Activated T-helper 2 cell treated with anti-CD3 and anti-CD28 coated beads, Interferon-gamma antibody, Interleukin-2, Interleukin-4, amounts not matched to agents 10 μg/mL and 5 μg/mL and 100 μg/mL, durations not matched to agents 14 hours and 24 hours and 36 hours (primary cell): ENCODE data around the gene RHOB. TPM values are rescaled to one million over a fixed set of nuclear protein-coding genes. Genes with fewer than 3 reads are reported as not detected.

Experiments used
- DNase-seq: peaks from one replicate; pipeline ENCODE4 v3.0.0; 2021; ENCODE audit warnings: low spot score
- H3K27ac Mint-ChIP-seq: one replicate; pipeline ENCODE4 v1.8.0; 2021; ENCODE audit warnings: mixed read lengths
- H3K27me3 Mint-ChIP-seq: one replicate; pipeline ENCODE4 v1.8.0; 2021; ENCODE audit warnings: low read depth, mixed read lengths
- H3K36me3 Mint-ChIP-seq: one replicate; pipeline ENCODE4 v1.8.0; 2021; ENCODE audit warnings: low read depth, mixed read lengths
- H3K4me1 Mint-ChIP-seq: one replicate; pipeline ENCODE4 v1.8.0; 2021; ENCODE audit warnings: low read depth, mixed read lengths
- H3K4me3 Mint-ChIP-seq: one replicate; pipeline ENCODE4 v1.8.0; 2021; ENCODE audit warnings: low read depth, mild to moderate bottlenecking, moderate library complexity, mixed read lengths
- H3K9me3 Mint-ChIP-seq: one replicate; pipeline ENCODE4 v1.8.0; 2021; ENCODE audit warnings: mixed read lengths
- intact Hi-C: fragments of 100-400 bp; cut with micrococcal nuclease; formaldehyde crosslinking; loops from one replicate; pipeline ENCODE4 v1.15.1; 2023
- total RNA-seq: library from RNA; stranded (reverse); gene quantifications from 2 replicates; pipeline ENCODE4 v1.2.3, GENCODE V29; 2022

Gene RHOB
- 119 and 123 TPM in 2 replicates for total RNA-seq

GRCh38 chr2:20446917-20447436 is at the start of gene RHOB:
Gene RHOB (plus strand): TSS chr2:20447074. CDS start chr2:20447466, 392 bp downstream.
- H3K27me3 Mint-ChIP-seq: peaks cover 40% of the 10 kb centered on the region
- H3K27ac Mint-ChIP-seq: peak within 1 kb of the TSS; percentile 68
- intact Hi-C loops: loop anchor here (1.0 to 5.0 kb wide), 6 partner anchors 96 to 1085 kb away; partner anchors contain the start of gene HS1BP3

GRCh38 chr2:20397811-20398447 is 48.9 kb upstream of the RHOB start:
- Mint-ChIP-seq H3K4me3 (no peak overlapping the region), H3K9me3 (no peaks in the 10 kb centered on the region), H3K36me3 (no peaks in the 10 kb centered on the region), H3K4me1 (no peaks in the 10 kb centered on the region), H3K27me3 (peaks cover 22% of the 10 kb centered on the region), H3K27ac (no peak overlapping the region)
- intact Hi-C loops: no loop called here
- DNase-seq: no peak

More at GRCh38 chr2:20446917-20447436, at the start of gene RHOB:
- H3K9me3 Mint-ChIP-seq: no peaks in the 10 kb centered on the region
- DNase-seq: peak; percentile 86
- peaks cover 22% of the 10 kb centered on the region for H3K36me3 Mint-ChIP-seq
- H3K4me3 Mint-ChIP-seq: peak within 1 kb of the TSS; percentile 81
- H3K4me1 Mint-ChIP-seq: peaks cover 9% of the 10 kb centered on the region

- no peak for DNase-seq
- Mint-ChIP-seq H3K27ac (no peak overlapping the region), H3K4me1 (no peaks in the 10 kb centered on the region), H3K27me3 (peaks cover 22% of the 10 kb centered on the region), H3K9me3 (no peaks in the 10 kb centered on the region), H3K4me3 (no peak overlapping the region), H3K36me3 (no peaks in the 10 kb centered on the region)
- intact Hi-C loops: no loop called here
These were observed 47.8 kb upstream of the RHOB start for GRCh38 chr2:20398956-20399567.

- no peak for DNase-seq
- H3K4me1 Mint-ChIP-seq: no peaks in the 10 kb centered on the region
- H3K27ac Mint-ChIP-seq: no peak overlapping the region
- no peaks in the 10 kb centered on the region for H3K9me3 Mint-ChIP-seq
- no peaks in the 10 kb centered on the region for H3K36me3 Mint-ChIP-seq
- intact Hi-C loops: no loop called here
- H3K27me3 Mint-ChIP-seq: peaks cover 27% of the 10 kb centered on the region
- no peak overlapping the region for H3K4me3 Mint-ChIP-seq
These were observed 46.6 kb upstream of the RHOB start for GRCh38 chr2:20400306-20400705.

- Mint-ChIP-seq H3K36me3 (no peaks in the 10 kb centered on the region), H3K4me3 (no peak overlapping the region), H3K9me3 (no peaks in the 10 kb centered on the region), H3K4me1 (no peaks in the 10 kb centered on the region), H3K27me3 (peaks cover 25% of the 10 kb centered on the region), H3K27ac (no peak overlapping the region)
- intact Hi-C loops: no loop called here
- DNase-seq: no peak
These were observed 45.9 kb upstream of the RHOB start for GRCh38 chr2:20400787-20401488.

- intact Hi-C loops: no loop called here
- Mint-ChIP-seq H3K9me3 (no peaks in the 10 kb centered on the region), H3K4me3 (no peak overlapping the region), H3K27me3 (peaks cover 24% of the 10 kb centered on the region), H3K36me3 (no peaks in the 10 kb centered on the region), H3K27ac (no peak overlapping the region), H3K4me1 (no peaks in the 10 kb centered on the region)
- no peak for DNase-seq
These were observed 45.4 kb upstream of the RHOB start for GRCh38 chr2:20401489-20401835.

- DNase-seq: no peak
- intact Hi-C loops: no loop called here
- no peaks in the 10 kb centered on the region for H3K4me1 Mint-ChIP-seq
- peaks cover 19% of the 10 kb centered on the region for H3K27me3 Mint-ChIP-seq
- H3K36me3 Mint-ChIP-seq: no peaks in the 10 kb centered on the region
- H3K27ac Mint-ChIP-seq: no peak overlapping the region
- no peak overlapping the region for H3K4me3 Mint-ChIP-seq
- peaks cover 9% of the 10 kb centered on the region for H3K9me3 Mint-ChIP-seq
These were observed 43.0 kb upstream of the RHOB start for GRCh38 chr2:20403774-20404312.

- Mint-ChIP-seq H3K36me3 (no peaks in the 10 kb centered on the region), H3K4me1 (no peaks in the 10 kb centered on the region), H3K4me3 (no peak overlapping the region), H3K9me3 (peaks cover 20% of the 10 kb centered on the region), H3K27ac (no peak overlapping the region), H3K27me3 (peaks cover 26% of the 10 kb centered on the region)
- intact Hi-C loops: no loop called here
- DNase-seq: no peak
These were observed 41.9 kb upstream of the RHOB start for GRCh38 chr2:20404950-20405349.

- H3K27ac Mint-ChIP-seq: no peak overlapping the region
- peaks cover 22% of the 10 kb centered on the region for H3K9me3 Mint-ChIP-seq
- no peaks in the 10 kb centered on the region for H3K36me3 Mint-ChIP-seq
- intact Hi-C loops: no loop called here
- H3K4me3 Mint-ChIP-seq: no peak overlapping the region
- H3K4me1 Mint-ChIP-seq: no peaks in the 10 kb centered on the region
- peaks cover 31% of the 10 kb centered on the region for H3K27me3 Mint-ChIP-seq
- DNase-seq: no peak
These were observed 37.8 kb upstream of the RHOB start for GRCh38 chr2:20409039-20409438.

- intact Hi-C loops: no loop called here
- Mint-ChIP-seq H3K4me1 (no peaks in the 10 kb centered on the region), H3K27ac (no peak overlapping the region), H3K36me3 (no peaks in the 10 kb centered on the region), H3K9me3 (peaks cover 22% of the 10 kb centered on the region), H3K27me3 (peaks cover 32% of the 10 kb centered on the region), H3K4me3 (no peak overlapping the region)
- DNase-seq: no peak
These were observed 36.2 kb upstream of the RHOB start for GRCh38 chr2:20410556-20411277.

- Mint-ChIP-seq H3K27ac (no peak overlapping the region), H3K4me3 (no peak overlapping the region), H3K9me3 (peaks cover 22% of the 10 kb centered on the region), H3K36me3 (no peaks in the 10 kb centered on the region), H3K27me3 (peaks cover 37% of the 10 kb centered on the region), H3K4me1 (no peaks in the 10 kb centered on the region)
- intact Hi-C loops: no loop called here
- DNase-seq: peak; percentile 53
These were observed 35.4 kb upstream of the RHOB start for GRCh38 chr2:20411361-20411894.

- peaks cover 4% of the 10 kb centered on the region for H3K9me3 Mint-ChIP-seq
- intact Hi-C loops: no loop called here
- H3K36me3 Mint-ChIP-seq: no peaks in the 10 kb centered on the region
- H3K4me1 Mint-ChIP-seq: no peaks in the 10 kb centered on the region
- no peak overlapping the region for H3K27ac Mint-ChIP-seq
- no peak for DNase-seq
- H3K4me3 Mint-ChIP-seq: no peak overlapping the region
- peaks cover 37% of the 10 kb centered on the region for H3K27me3 Mint-ChIP-seq
These were observed 32.1 kb upstream of the RHOB start for GRCh38 chr2:20414806-20415205.
